Epidermal melanocyte (primary cell): ENCODE data around the gene TNIP1.
A peak's percentile ranks its signal among the peaks of the same experiment; 100 is the strongest.

Source experiments
- DNase-seq: peaks from one replicate; pipeline ENCODE4 v3.0.0; 2011; ENCODE audit warnings: low spot score; ENCODE audit not compliant: insufficient read length

The TNIP1 gene

GRCh38 chr5:151023651-151024050, 57.2 kb downstream of the TNIP1 start:
- no peak for DNase-seq

- no peak for DNase-seq
Measured at GRCh38 chr5:151023047-151023615, 57.7 kb downstream of the TNIP1 start.

GRCh38 chr5:151022511-151023018, 58.3 kb downstream of the TNIP1 start:
- no peak for DNase-seq

GRCh38 chr5:151021746-151022145, 59.1 kb downstream of the TNIP1 start:
- no peak for DNase-seq

GRCh38 chr5:151020304-151021110, 60.3 kb downstream of the TNIP1 start, which contains the start of gene GPX3:
Gene GPX3 (plus strand): TSS chr5:151020591. CDS start chr5:151020655, 64 bp downstream.
- DNase-seq, result peak; percentile 55

- no peak for DNase-seq
Measured at GRCh38 chr5:151019331-151019730, 61.5 kb downstream of the TNIP1 start.

GRCh38 chr5:151018846-151019245, 62.0 kb downstream of the TNIP1 start:
- no peak for DNase-seq

GRCh38 chr5:151017897-151018296, 62.9 kb downstream of the TNIP1 start:
- no peak for DNase-seq

GRCh38 chr5:151016700-151017099, 64.1 kb downstream of the TNIP1 start:
- no peak for DNase-seq

GRCh38 chr5:151015974-151016587, 64.8 kb downstream of the TNIP1 start:
- DNase-seq, result no peak

- DNase-seq, result peak; percentile 86
Measured at GRCh38 chr5:151014680-151015343, 66.0 kb downstream of the TNIP1 start.

- no peak for DNase-seq
Measured at GRCh38 chr5:151012862-151013261, 68.0 kb downstream of the TNIP1 start.

GRCh38 chr5:151008906-151009305, 71.9 kb downstream of the TNIP1 start:
- no peak for DNase-seq

- DNase-seq, result no peak
Measured at GRCh38 chr5:151008210-151008491, 72.7 kb downstream of the TNIP1 start.

- no peak for DNase-seq
Measured at GRCh38 chr5:151007430-151008209, 73.2 kb downstream of the TNIP1 start.

- no peak for DNase-seq
Measured at GRCh38 chr5:151006704-151007334, 74.0 kb downstream of the TNIP1 start.

- DNase-seq, result no peak
Measured at GRCh38 chr5:151005950-151006576, 74.8 kb downstream of the TNIP1 start.

- DNase-seq, result no peak
Measured at GRCh38 chr5:151005187-151005949, 75.5 kb downstream of the TNIP1 start.

- no peak for DNase-seq
Measured at GRCh38 chr5:151004499-151004898, 76.3 kb downstream of the TNIP1 start.

- no peak for DNase-seq
Measured at GRCh38 chr5:151003503-151003860, 77.4 kb downstream of the TNIP1 start.
